Amygdala (tissue), 56 donors: Measurements from ENCODE around the gene RAI1.
"Not testable (repeated sequence)": the region's sequence is repeated elsewhere in the genome, so short reads cannot be mapped to it uniquely, and the experiment has no call there.

Experiments
- DNase-seq, 56 donors: peaks; one replicate each; lab custom pipeline; 2025; lab: John Stamatoyannopoulos, UW

Gene RAI1

GRCh38 chr17:17680477-17681186 lies 626 bp upstream of the RAI1 start:
- DNase-seq: peak in 1 of 56 donors; percentile 49

- peak in 17 of 56 donors; percentile 19 to 67 (median 47) for DNase-seq
Measured at GRCh38 chr17:17681744-17682292, 560 bp downstream of the RAI1 start.

- peak in 25 of 56 donors; percentile 31 to 74 (median 58) for DNase-seq
Measured at GRCh38 chr17:17682293-17682736, 1.1 kb downstream of the RAI1 start.

- DNase-seq: peak in 43 of 56 donors; percentile 20 to 75 (median 59)
Measured at GRCh38 chr17:17682737-17683680, 1.8 kb downstream of the RAI1 start.

GRCh38 chr17:17683710-17684365 lies 2.6 kb downstream of the RAI1 start:
- DNase-seq: no peak

- no peak for DNase-seq
Measured at GRCh38 chr17:17684906-17685774, 3.9 kb downstream of the RAI1 start.

GRCh38 chr17:17685775-17686291 lies 4.6 kb downstream of the RAI1 start:
- no peak for DNase-seq

- no peak for DNase-seq
Measured at GRCh38 chr17:17689312-17689711, 8.1 kb downstream of the RAI1 start.

- not testable (repeated sequence) for DNase-seq
Measured at GRCh38 chr17:17690233-17690632, 9.0 kb downstream of the RAI1 start.

GRCh38 chr17:17691468-17692263 lies 10.4 kb downstream of the RAI1 start:
- DNase-seq: no peak

GRCh38 chr17:17692353-17693252 lies 11.3 kb downstream of the RAI1 start:
- DNase-seq: no peak

GRCh38 chr17:17693253-17694168 lies 12.3 kb downstream of the RAI1 start:
- DNase-seq: peak in 50 of 56 donors; percentile 26 to 79 (median 60)

- peak in 47 of 56 donors; percentile 38 to 87 (median 68) for DNase-seq
Measured at GRCh38 chr17:17694169-17695081, 13.2 kb downstream of the RAI1 start.

GRCh38 chr17:17696085-17696484 lies 14.8 kb downstream of the RAI1 start:
- no peak for DNase-seq
